ENCODE measurements around the gene TIFAB. TPM values are rescaled to one million over a fixed set of nuclear protein-coding genes. Genes with fewer than 3 reads are reported as not detected.
"Not testable (repeated sequence)": the region's sequence is repeated elsewhere in the genome, so short reads cannot be mapped to it uniquely, and the experiment has no call there.

Gene TIFAB
- under 1 TPM; 0.28 to 0.36 (median 0.29) TPM for total RNA-seq
- long read RNA-seq, donor 1, result 0 reads
- long read RNA-seq, donor 2, result 0 reads

GRCh38 chr5:135452321-135453030 lies at the start of gene TIFAB:
TSS of gene TIFAB (minus strand) at chr5:135452351. CDS start at chr5:135449939, 2,412 bp downstream.
- DNase-seq, result no peak
- ATAC-seq, result no peak
- no peak within 1 kb of the TSS for H3K4me3 ChIP-seq
- H3K4me1 ChIP-seq (ENCODE audit: low read depth), result no peaks in the 10 kb centered on the region
- H3K36me3 ChIP-seq (ENCODE audit: low read depth), result no peaks in the 10 kb centered on the region
- no peaks in the 10 kb centered on the region for H3K9me3 ChIP-seq
- intact Hi-C loops (cut with DNase I, micrococcal nuclease), result no loop called here
- no peak for TF ChIP-seq CTCF (IDR thresholded peaks at IDR 0.05)

GRCh38 chr5:135498637-135498995 lies 46.5 kb upstream of the TIFAB start:
- H3K4me1 ChIP-seq (ENCODE audit: low read depth), result no peaks in the 10 kb centered on the region
- intact Hi-C loops (cut with DNase I, micrococcal nuclease), result no loop called here
- ATAC-seq (no peak), DNase-seq (no peak)
- TF ChIP-seq CTCF (IDR thresholded peaks at IDR 0.05), result no peak
- no peaks in the 10 kb centered on the region for H3K36me3 ChIP-seq (ENCODE audit: low read depth)
- no peaks in the 10 kb centered on the region for H3K9me3 ChIP-seq
- no peak overlapping the region for H3K4me3 ChIP-seq

GRCh38 chr5:135497971-135498636 lies 46.0 kb upstream of the TIFAB start:
- DNase-seq (no peak), ATAC-seq (no peak)
- no peaks in the 10 kb centered on the region for H3K36me3 ChIP-seq (ENCODE audit: low read depth)
- intact Hi-C loops (cut with DNase I, micrococcal nuclease), result no loop called here
- no peak for TF ChIP-seq CTCF (IDR thresholded peaks at IDR 0.05)
- no peaks in the 10 kb centered on the region for H3K9me3 ChIP-seq
- no peak overlapping the region for H3K4me3 ChIP-seq
- H3K4me1 ChIP-seq (ENCODE audit: low read depth), result no peaks in the 10 kb centered on the region

- DNase-seq; H3K4me1 ChIP-seq (ENCODE audit: low read depth); ATAC-seq; intact Hi-C loops (cut with DNase I, micrococcal nuclease); H3K9me3 ChIP-seq; H3K4me3 ChIP-seq; H3K36me3 ChIP-seq (ENCODE audit: low read depth): not testable (repeated sequence)
Observed at GRCh38 chr5:135495531-135495930, 43.4 kb upstream of the TIFAB start.

GRCh38 chr5:135494196-135494595 lies 42.0 kb upstream of the TIFAB start:
- DNase-seq (no peak), ATAC-seq (no peak)
- no peak for TF ChIP-seq CTCF (IDR thresholded peaks at IDR 0.05)
- Histone ChIP-seq H3K4me1 (ENCODE audit: low read depth) (peaks cover 3% of the 10 kb centered on the region), H3K4me3 (no peak overlapping the region), H3K9me3 (no peaks in the 10 kb centered on the region), H3K36me3 (ENCODE audit: low read depth) (no peaks in the 10 kb centered on the region)
- intact Hi-C loops (cut with DNase I, micrococcal nuclease), result no loop called here

GRCh38 chr5:135493406-135494180 lies 41.4 kb upstream of the TIFAB start:
- H3K36me3 ChIP-seq (ENCODE audit: low read depth), result no peaks in the 10 kb centered on the region
- ATAC-seq (no peak), DNase-seq (no peak)
- TF ChIP-seq CTCF (IDR thresholded peaks at IDR 0.05), result no peak
- no peaks in the 10 kb centered on the region for H3K9me3 ChIP-seq
- H3K4me1 ChIP-seq (ENCODE audit: low read depth), result peaks cover 3% of the 10 kb centered on the region
- H3K4me3 ChIP-seq, result no peak overlapping the region
- intact Hi-C loops (cut with DNase I, micrococcal nuclease), result no loop called here
